Progenitor cell of endocrine pancreas (in vitro differentiated cells): ENCODE data around the gene KIRREL1. TPM values are rescaled to one million over a fixed set of nuclear protein-coding genes. Genes with fewer than 3 reads are reported as not detected.

ENCODE experiments used
- DNase-seq: peaks from one replicate; pipeline ENCODE4 v3.0.0; 2021; ENCODE audit warnings: low spot score; ENCODE audit not compliant: unreplicated experiment
- H3K27ac Mint-ChIP-seq: 2 replicates; pipeline ENCODE4 v1.8.0; 2021; ENCODE audit warnings: mild to moderate bottlenecking, moderate library complexity, mixed read lengths
- H3K27me3 Mint-ChIP-seq: 2 replicates; pipeline ENCODE4 v1.8.0; 2021; ENCODE audit warnings: mixed read lengths
- H3K36me3 Mint-ChIP-seq: 2 replicates; pipeline ENCODE4 v1.8.0; 2022; ENCODE audit warnings: mixed read lengths; ENCODE audit not compliant: insufficient read depth
- H3K4me1 Mint-ChIP-seq: 2 replicates; pipeline ENCODE4 v1.8.0; 2021; ENCODE audit warnings: low read depth, mixed read lengths
- H3K4me3 Mint-ChIP-seq: 2 replicates; pipeline ENCODE4 v1.8.0; 2021; ENCODE audit warnings: low read depth, mild to moderate bottlenecking, moderate library complexity, mixed read lengths
- H3K9me3 Mint-ChIP-seq: 2 replicates; pipeline ENCODE4 v1.8.0; 2021; ENCODE audit warnings: low read depth, mixed read lengths
- total RNA-seq: library from RNA; stranded (reverse); gene quantifications from 2 replicates; pipeline ENCODE4 v1.2.1, GENCODE V29; 2021
- TF ChIP-seq, protein P1 (sequence below): fragments of 200-600 bp; sonication (generic); IDR thresholded peaks from one replicate; pipeline ENCODE4 v1.5.0; 2021; ENCODE audit warnings: antibody characterized with exemption, mild to moderate bottlenecking; ENCODE audit not compliant: unreplicated experiment

KIRREL1 gene
- total RNA-seq, 1 donor from 2014 or later, result 43.8 TPM

DNA sequence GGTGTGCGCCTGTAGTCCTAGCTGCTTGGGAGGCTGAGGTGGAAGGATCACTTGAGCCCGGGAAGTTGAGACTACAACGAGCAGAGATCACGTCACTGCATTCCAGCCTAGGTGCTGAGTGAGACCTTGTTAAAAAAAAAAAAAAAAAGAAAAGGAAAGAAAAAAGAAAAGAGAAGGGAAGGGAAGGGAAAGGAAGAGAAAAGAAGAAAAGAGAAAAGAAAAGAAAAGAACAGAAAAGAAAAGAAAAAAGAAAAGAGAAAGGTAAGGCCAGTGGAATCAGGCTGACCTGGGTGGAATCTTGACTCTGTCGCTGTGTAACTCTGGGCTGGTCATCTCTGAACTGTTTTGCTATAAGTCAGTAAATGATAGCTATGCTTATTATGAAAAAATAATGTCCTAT, 33.7 kb upstream of the KIRREL1 start:
- H3K9me3 Mint-ChIP-seq, result peaks cover 4% of the 10 kb centered on the region
- DNase-seq, result no peak
- TF ChIP-seq, protein P1, sequence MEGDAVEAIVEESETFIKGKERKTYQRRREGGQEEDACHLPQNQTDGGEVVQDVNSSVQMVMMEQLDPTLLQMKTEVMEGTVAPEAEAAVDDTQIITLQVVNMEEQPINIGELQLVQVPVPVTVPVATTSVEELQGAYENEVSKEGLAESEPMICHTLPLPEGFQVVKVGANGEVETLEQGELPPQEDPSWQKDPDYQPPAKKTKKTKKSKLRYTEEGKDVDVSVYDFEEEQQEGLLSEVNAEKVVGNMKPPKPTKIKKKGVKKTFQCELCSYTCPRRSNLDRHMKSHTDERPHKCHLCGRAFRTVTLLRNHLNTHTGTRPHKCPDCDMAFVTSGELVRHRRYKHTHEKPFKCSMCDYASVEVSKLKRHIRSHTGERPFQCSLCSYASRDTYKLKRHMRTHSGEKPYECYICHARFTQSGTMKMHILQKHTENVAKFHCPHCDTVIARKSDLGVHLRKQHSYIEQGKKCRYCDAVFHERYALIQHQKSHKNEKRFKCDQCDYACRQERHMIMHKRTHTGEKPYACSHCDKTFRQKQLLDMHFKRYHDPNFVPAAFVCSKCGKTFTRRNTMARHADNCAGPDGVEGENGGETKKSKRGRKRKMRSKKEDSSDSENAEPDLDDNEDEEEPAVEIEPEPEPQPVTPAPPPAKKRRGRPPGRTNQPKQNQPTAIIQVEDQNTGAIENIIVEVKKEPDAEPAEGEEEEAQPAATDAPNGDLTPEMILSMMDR, result no peak
- H3K4me3 Mint-ChIP-seq, result no peak overlapping the region
- H3K27me3 Mint-ChIP-seq, result peaks cover 6% of the 10 kb centered on the region
- peaks cover 22% of the 10 kb centered on the region for H3K4me1 Mint-ChIP-seq
- no peak overlapping the region for H3K27ac Mint-ChIP-seq
- no peaks in the 10 kb centered on the region for H3K36me3 Mint-ChIP-seq

DNA sequence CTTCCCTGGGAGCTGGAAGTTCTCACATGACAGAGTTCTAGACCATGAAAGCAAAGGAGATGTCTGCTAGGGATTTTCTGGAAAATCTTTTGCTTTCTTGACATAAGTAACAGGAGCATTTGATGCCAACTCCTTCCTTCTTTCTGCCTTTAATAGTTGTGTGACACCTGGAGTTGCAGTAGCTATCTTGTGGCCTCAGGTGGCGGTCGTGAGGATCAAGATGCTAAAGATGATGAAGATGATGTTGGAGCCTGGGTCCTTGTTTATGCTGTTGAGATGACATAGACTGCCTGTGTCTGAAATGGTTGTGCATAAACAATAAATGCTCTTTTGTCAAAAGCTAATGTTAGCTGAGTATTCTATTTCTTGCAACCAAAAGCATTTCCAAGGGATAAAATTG, 32.7 kb upstream of the KIRREL1 start:
- Mint-ChIP-seq H3K36me3 (no peaks in the 10 kb centered on the region), H3K9me3 (peaks cover under 1% of the 10 kb centered on the region)
- TF ChIP-seq, protein P1, result no peak

DNA sequence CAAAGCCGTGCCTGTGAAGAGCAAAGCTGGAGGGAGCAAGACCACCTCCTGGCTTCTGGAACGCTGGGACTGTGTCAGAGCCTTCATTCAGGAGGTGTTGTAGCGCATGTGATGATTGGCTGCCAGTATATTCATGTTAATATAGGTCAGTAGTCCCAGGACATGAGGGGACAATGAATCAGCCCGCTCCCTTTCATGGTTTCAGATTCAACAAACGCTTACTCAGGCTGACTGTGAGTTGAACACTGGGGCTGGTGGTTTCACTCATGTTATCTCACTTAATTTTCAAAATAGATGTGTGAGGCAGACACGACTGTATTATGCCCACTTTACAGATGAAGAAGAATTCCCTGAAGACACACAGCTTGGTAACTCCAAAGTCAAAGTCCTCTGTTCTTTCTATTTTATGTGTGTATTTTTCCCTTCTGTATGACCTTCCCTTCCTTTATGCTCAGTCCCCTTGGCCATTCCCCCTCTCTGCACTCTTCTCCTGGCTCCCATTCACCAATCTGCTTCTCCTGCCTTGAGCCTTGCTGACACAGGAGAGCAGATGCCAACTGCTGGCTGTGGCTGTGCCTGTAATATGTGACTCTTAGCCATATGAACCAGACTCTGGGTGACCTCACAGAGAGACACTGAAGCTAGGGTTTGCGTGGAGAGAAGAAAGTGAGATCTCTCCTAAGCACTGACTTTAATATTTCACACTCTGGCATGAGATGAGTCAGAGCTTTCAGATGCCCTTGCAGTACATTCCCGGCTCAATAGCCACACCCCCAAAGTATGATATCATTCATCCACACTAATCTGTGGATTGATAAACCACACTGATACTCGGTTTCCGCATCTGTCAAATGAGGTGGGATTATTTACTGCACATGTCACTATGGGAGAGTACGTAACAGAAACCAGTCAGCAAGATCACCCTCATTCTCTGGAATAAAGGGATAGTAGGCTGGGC, 31.4 kb upstream of the KIRREL1 start:
- peaks cover 6% of the 10 kb centered on the region for H3K27me3 Mint-ChIP-seq
- peaks cover 34% of the 10 kb centered on the region for H3K4me1 Mint-ChIP-seq
- no peaks in the 10 kb centered on the region for H3K36me3 Mint-ChIP-seq
- TF ChIP-seq, protein P1, result no peak
- no peak overlapping the region for H3K27ac Mint-ChIP-seq
- no peak for DNase-seq
- H3K4me3 Mint-ChIP-seq, result no peak overlapping the region
- H3K9me3 Mint-ChIP-seq, result no peaks in the 10 kb centered on the region

More for the DNA sequence above, 32.7 kb upstream of the KIRREL1 start:
- Mint-ChIP-seq H3K27ac (no peak overlapping the region), H3K4me1 (peaks cover 27% of the 10 kb centered on the region), H3K27me3 (peaks cover 6% of the 10 kb centered on the region), H3K4me3 (no peak overlapping the region)
- DNase-seq, result no peak

DNA sequence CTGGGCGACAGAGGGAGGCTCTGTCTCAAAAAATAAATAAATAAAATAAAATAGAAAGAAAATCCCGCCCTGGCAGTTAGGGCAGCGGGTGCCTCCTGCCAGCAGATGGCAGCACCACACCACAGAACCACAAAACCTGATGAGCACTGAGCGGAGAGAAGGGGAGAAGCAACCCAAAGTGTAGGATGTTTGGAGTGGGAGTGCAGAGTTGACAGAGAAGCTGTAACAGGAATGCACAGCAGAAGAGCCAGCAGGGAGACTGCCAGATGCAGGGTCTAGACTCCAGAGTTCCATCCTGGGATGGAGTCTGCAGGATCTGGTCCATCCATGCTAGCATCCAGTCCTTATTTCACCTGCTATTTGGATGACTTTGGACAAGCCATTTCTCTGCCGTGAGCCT, 29.7 kb upstream of the KIRREL1 start:
- DNase-seq, result peak; percentile 61
- Mint-ChIP-seq H3K36me3 (no peaks in the 10 kb centered on the region), H3K4me1 (peaks cover 21% of the 10 kb centered on the region), H3K9me3 (no peaks in the 10 kb centered on the region), H3K27ac (no peak overlapping the region), H3K27me3 (peaks cover 6% of the 10 kb centered on the region), H3K4me3 (no peak overlapping the region)
- TF ChIP-seq, protein P1, result peak; percentile 98

DNA sequence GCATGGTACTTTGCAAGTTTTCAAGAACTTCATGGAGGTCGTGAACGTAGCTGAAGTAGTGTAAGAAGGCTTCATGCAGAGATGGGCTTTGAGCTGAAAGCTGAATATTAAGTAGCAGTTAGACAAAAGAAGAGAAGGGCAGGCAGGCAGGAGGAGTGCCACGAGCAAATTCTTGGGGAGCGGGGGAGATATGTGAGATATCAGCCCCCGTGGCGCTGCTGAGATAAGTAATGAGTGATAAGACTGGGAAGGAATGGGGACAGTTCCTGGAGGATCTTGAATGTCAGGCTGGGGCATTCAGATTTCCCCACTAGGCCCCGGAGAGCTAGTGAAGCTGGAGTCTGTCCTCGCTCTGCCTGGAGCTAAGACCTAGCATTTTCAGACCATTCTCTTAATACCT, 27.9 kb upstream of the KIRREL1 start:
- DNase-seq, result no peak
- Mint-ChIP-seq H3K27me3 (peaks cover 3% of the 10 kb centered on the region), H3K9me3 (no peaks in the 10 kb centered on the region), H3K4me3 (no peak overlapping the region), H3K36me3 (no peaks in the 10 kb centered on the region), H3K27ac (peak overlapping the region; percentile 80), H3K4me1 (peaks cover 25% of the 10 kb centered on the region)
- TF ChIP-seq, protein P1, result no peak
